GM19193 (cell line): ENCODE data around the gene SAMHD1.

Source experiments
- POLR2A ChIP-seq: IDR thresholded peaks from 4 replicates; pipeline ENCODE4 v1.6.1; 2011; ENCODE audit not compliant: insufficient read depth, insufficient read length; ENCODE audit errors: extremely low read depth

Gene SAMHD1

GRCh38 chr20:36850759-36851158 is 100.7 kb downstream of the SAMHD1 start:
- no peak for TF ChIP-seq POLR2A

- TF ChIP-seq POLR2A, result no peak
These were observed 102.0 kb downstream of the SAMHD1 start for GRCh38 chr20:36849333-36850065.

- no peak for TF ChIP-seq POLR2A
These were observed 102.8 kb downstream of the SAMHD1 start for GRCh38 chr20:36848677-36849076.

- no peak for TF ChIP-seq POLR2A
These were observed 103.3 kb downstream of the SAMHD1 start for GRCh38 chr20:36848078-36848660.

GRCh38 chr20:36847710-36848040 is 103.8 kb downstream of the SAMHD1 start:
- TF ChIP-seq POLR2A, result no peak

GRCh38 chr20:36847009-36847709 is 104.3 kb downstream of the SAMHD1 start:
- TF ChIP-seq POLR2A, result no peak

- peak; percentile 36 for TF ChIP-seq POLR2A
These were observed 106.1 kb downstream of the SAMHD1 start for GRCh38 chr20:36845288-36845971.
